ENCODE data around the gene ST3GAL5.

The ST3GAL5 gene

DNA sequence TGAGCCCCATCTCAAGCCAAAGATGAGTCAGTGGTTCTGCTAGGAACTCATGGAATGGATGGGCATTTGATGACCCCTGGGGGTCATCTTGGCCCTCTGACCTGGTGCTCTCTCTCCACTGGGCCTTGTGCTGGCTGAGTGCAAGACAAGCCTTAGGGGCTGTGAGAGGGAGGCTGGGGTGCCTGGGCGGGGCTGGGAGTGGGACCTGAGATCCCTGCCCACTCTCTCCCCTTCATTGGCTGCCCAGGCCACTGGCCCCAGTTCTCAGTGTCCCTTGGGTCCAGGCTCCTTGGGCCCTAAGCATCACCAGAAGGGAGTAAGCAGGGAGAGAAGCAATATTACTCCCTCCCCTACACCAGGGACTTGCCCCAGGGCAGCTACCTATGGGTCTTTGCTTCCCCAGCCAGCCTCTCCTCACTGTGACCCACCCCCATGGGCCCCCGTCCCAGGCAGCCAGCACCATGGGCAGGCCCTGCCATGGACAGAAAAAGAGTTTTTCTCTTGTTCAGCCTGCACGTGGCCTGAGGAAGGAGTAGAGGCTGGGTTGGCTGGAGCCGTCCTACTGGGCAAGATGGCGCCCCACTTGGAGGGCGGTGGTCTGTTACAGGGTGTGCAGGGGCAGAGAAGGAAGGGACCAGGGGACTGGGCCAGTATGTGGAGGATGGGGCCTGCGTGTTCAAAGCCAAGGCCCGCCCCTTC is 101.4 kb downstream of the ST3GAL5 start:
- DNase-seq, result no peak

All from stimulated activated CD4-positive, alpha-beta T cell treated with anti-CD3 and anti-CD28 coated beads, Interleukin-15, amount 100 ng/mL, for 24 hours (primary cell).